Left hindlimb (tissue), 1 donor: ENCODE results near the gene KLK7.

ENCODE experiments used
- DNase-seq: peaks from one replicate; pipeline ENCODE4 v3.0.0-alpha.2; 2018

The KLK7 gene

GRCh38 chr19:50983625-50984292 lies at the start of gene KLK7:
Gene KLK7, minus strand, starts transcription at chr19:50983917. Its CDS starts 1,518 bp downstream, at chr19:50982399.
- no peak for DNase-seq

- no peak for DNase-seq
Observed at GRCh38 chr19:51031880-51032225, 48.1 kb upstream of the KLK7 start.

GRCh38 chr19:51031220-51031879 lies 47.6 kb upstream of the KLK7 start:
- no peak for DNase-seq

DNA sequence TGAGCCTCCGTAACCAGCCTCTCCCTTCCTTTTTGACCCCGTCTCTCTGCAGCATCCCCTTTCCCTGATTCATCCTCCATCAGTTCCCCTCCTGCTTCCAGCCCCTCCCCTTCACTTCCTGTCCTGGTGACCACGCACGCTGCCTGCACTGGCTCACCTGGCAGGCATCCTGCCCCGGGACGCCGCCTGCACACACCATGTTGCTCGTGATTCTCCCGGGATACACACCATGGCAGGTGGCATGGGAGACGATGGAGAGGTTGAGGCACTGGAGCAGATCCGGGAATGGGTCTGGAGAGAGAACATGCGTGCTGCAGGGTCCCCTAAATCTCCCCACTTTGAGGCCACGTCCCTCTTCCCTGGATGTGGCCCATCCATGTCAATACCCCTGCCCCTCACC lies 46.9 kb upstream of the KLK7 start:
- no peak for DNase-seq

DNA sequence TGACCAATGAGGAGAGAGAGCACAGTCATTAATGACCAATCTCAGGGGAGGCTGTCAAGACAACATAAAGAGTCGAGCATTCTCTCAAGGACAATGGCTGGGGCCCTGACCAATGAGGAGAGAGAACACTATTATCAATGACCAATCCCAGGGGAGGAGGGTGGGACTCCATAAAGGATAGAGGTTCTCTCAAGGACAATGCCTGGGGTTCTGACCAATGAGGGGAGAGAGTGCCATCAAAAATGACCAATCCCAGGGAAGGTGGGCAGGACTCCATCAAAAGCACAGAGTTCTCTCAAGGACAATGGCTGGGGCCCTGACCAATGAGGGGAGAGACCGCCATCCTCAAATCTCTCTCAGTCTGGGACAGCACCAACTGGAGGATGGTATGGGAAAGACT lies 46.0 kb upstream of the KLK7 start:
- no peak for DNase-seq

- no peak for DNase-seq
Observed at GRCh38 chr19:51027873-51028272, 44.2 kb upstream of the KLK7 start.

- no peak for DNase-seq
Observed at GRCh38 chr19:51027126-51027806, 43.5 kb upstream of the KLK7 start.

- DNase-seq, result no peak
Observed at GRCh38 chr19:51026554-51026831, 42.8 kb upstream of the KLK7 start, which contains the start of gene KLK11. Gene KLK11, minus strand, starts transcription at chr19:51026616. Its CDS starts 985 bp downstream, at chr19:51025631.

- no peak for DNase-seq
Observed at GRCh38 chr19:51025809-51026553, 42.3 kb upstream of the KLK7 start.

DNA sequence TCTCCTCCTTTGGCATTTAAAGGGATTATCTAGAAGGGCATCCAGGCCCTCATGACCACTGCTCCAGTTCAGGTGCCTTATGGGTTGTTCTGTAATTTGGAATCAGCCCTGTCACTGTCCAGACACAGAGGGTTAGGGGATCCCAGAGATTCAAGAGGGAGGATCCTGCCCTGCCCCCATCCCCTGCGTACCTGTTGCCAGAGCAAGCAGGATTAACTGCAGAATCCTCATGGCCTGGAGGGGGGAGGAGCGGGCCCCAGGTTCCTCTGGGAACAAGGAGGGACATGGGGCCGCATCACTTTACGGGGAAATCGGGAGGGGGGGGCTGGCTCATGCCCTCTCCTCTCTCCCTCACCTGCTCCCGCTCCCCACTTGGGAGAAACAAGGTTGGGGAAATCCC lies 41.7 kb upstream of the KLK7 start:
- no peak for DNase-seq

GRCh38 chr19:51024924-51025323 lies 41.2 kb upstream of the KLK7 start:
- no peak for DNase-seq

DNA sequence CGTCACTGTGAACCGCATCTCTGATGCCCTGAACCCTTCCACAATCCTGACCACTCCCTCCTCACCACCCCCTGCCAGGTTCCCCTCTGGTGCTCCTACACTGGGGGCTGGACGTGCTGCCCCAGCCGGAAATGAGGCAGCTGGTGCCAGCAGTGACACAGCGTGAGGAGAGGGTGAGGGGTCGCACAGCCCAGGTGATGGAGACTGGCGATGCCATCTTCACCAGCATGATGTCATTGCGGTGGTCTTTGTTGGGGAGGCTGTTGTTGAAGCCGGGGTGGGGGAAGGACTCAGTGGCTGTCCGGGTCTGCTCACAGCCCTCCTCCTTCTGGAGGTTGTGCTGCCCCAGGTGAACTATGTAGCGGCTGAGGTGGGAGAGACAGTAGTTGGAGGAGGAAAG lies 40.2 kb upstream of the KLK7 start:
- no peak for DNase-seq

DNA sequence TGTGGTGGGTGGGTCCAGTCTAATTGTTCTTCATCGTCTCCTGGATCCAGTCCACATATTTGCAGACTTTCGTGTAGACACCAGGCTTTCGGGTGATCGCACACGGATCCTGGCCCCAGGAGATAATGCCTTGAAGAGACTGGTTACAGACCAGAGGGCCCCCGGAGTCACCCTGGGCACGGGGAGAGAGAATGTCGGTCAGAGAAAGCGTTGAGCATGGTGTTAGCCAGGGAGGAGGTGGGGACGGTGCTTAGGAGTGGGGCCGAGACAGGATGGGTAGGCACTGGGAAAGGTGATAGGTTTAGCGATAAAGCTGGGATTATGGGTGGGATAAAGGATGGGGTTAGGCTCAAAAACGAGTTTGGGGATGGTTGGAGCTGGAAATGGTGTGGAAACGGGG lies 38.8 kb upstream of the KLK7 start:
- no peak for DNase-seq

GRCh38 chr19:51020988-51021651 lies 37.4 kb upstream of the KLK7 start:
- no peak for DNase-seq

GRCh38 chr19:51019544-51019925 lies 35.8 kb upstream of the KLK7 start, which contains the start of gene KLK10:
Gene KLK10, minus strand, starts transcription at chr19:51019709. Its CDS starts 579 bp downstream, at chr19:51019130.
- DNase-seq, result no peak

- no peak for DNase-seq
Observed at GRCh38 chr19:51018745-51019543, 35.2 kb upstream of the KLK7 start.

- no peak for DNase-seq
Observed at GRCh38 chr19:51016798-51017683, 33.3 kb upstream of the KLK7 start.

- no peak for DNase-seq
Observed at GRCh38 chr19:51015691-51016267, 32.1 kb upstream of the KLK7 start.

- no peak for DNase-seq
Observed at GRCh38 chr19:51014242-51014641, 30.5 kb upstream of the KLK7 start.

DNA sequence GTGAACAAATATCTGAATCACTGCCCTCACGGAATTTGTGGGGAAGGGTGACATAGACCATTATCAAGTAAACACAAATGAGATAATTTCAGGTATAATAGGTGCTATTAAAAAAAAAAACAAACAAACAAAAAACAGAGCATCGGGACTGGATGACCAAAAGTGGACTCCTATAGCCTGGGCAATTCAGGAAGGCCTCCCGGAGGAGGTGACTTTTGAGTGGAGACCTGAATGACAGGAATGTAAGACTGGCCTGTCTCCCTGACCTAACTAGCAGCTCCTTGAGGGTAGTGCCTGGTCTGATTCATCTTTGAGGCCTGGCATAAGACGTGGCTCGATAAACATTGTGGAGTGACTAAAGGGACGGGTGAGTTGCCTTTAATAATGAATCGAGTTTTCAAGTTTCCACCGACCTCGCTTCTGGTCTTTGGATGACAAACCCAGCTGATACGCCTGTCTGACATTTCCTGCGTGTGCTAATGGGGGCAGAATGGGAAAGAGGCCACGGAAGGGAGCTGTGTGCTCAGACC lies 29.0 kb upstream of the KLK7 start:
- no peak for DNase-seq
